ENCODE data around the gene SLC35A2.
"Not testable (repeated sequence)": the region's sequence is repeated elsewhere in the genome, so short reads cannot be mapped to it uniquely, and the experiment has no call there.

Gene SLC35A2

GRCh38 chrX:48890934-48891401 lies 20.5 kb downstream of the SLC35A2 start:
- TF ChIP-seq MYC (IDR thresholded peaks at IDR 0.05; ENCODE audit: low read depth, low read length) (no peak), POLR2A (IDR thresholded peaks at IDR 0.05; ENCODE audit: extremely low read depth, insufficient read length) (no peak), MAX (IDR thresholded peaks at IDR 0.05; ENCODE audit: low read depth, low read length) (no peak), CTCF (IDR thresholded peaks at IDR 0.05; ENCODE audit: low read depth, low read length) (no peak)
- H3K4me3 ChIP-seq (ENCODE audit: low read depth, low read length) = no peak overlapping the region
- no peak for DNase-seq (ENCODE audit: low read depth)

- TF ChIP-seq POLR2A (IDR thresholded peaks at IDR 0.05; ENCODE audit: extremely low read depth, insufficient read length) = no peak
- TF ChIP-seq MYC (IDR thresholded peaks at IDR 0.05; ENCODE audit: low read depth, low read length) = no peak
Measured at GRCh38 chrX:48890296-48890925, 21.0 kb downstream of the SLC35A2 start.

GRCh38 chrX:48886586-48886985 lies 24.9 kb downstream of the SLC35A2 start:
- not testable (repeated sequence) for DNase-seq (ENCODE audit: low read depth); H3K4me3 ChIP-seq (ENCODE audit: low read depth, low read length)

More at GRCh38 chrX:48890296-48890925, 21.0 kb downstream of the SLC35A2 start:
- DNase-seq (ENCODE audit: low read depth) = no peak
- no peak overlapping the region for H3K4me3 ChIP-seq (ENCODE audit: low read depth, low read length)

GRCh38 chrX:48883729-48884128 lies 27.7 kb downstream of the SLC35A2 start:
- DNase-seq (ENCODE audit: low read depth) = no peak
- TF ChIP-seq CTCF (IDR thresholded peaks at IDR 0.05; ENCODE audit: low read depth, low read length) = no peak
- no peak for TF ChIP-seq MYC (IDR thresholded peaks at IDR 0.05; ENCODE audit: low read depth, low read length)
- no peak for TF ChIP-seq POLR2A (IDR thresholded peaks at IDR 0.05; ENCODE audit: extremely low read depth, insufficient read length)
- no peak for TF ChIP-seq MAX (IDR thresholded peaks at IDR 0.05; ENCODE audit: low read depth, low read length)
- H3K4me3 ChIP-seq (ENCODE audit: low read depth, low read length) = no peak overlapping the region

- not testable (repeated sequence) for DNase-seq (ENCODE audit: low read depth); H3K4me3 ChIP-seq (ENCODE audit: low read depth, low read length)
Measured at GRCh38 chrX:48876944-48877343, 34.5 kb downstream of the SLC35A2 start.

GRCh38 chrX:48872017-48872416 lies 39.4 kb downstream of the SLC35A2 start:
- H3K4me3 ChIP-seq (ENCODE audit: low read depth, low read length); DNase-seq (ENCODE audit: low read depth): not testable (repeated sequence)

- H3K4me3 ChIP-seq (ENCODE audit: low read depth, low read length) = no peak overlapping the region
- TF ChIP-seq POLR2A (IDR thresholded peaks at IDR 0.05; ENCODE audit: extremely low read depth, insufficient read length) (no peak), MAX (IDR thresholded peaks at IDR 0.05; ENCODE audit: low read depth, low read length) (no peak), CTCF (IDR thresholded peaks at IDR 0.05; ENCODE audit: low read depth, low read length) (no peak), MYC (IDR thresholded peaks at IDR 0.05; ENCODE audit: low read depth, low read length) (no peak)
- no peak for DNase-seq (ENCODE audit: low read depth)
Measured at GRCh38 chrX:48864210-48864609, 47.2 kb downstream of the SLC35A2 start.

- no peak overlapping the region for H3K4me3 ChIP-seq (ENCODE audit: low read depth, low read length)
- DNase-seq (ENCODE audit: low read depth) = peak; percentile 5
- no peak for TF ChIP-seq MYC (IDR thresholded peaks at IDR 0.05; ENCODE audit: low read depth, low read length)
Measured at GRCh38 chrX:48854898-48855297, 56.5 kb downstream of the SLC35A2 start.

GRCh38 chrX:48854121-48854804 lies 57.2 kb downstream of the SLC35A2 start:
- not testable (repeated sequence) for DNase-seq (ENCODE audit: low read depth); H3K4me3 ChIP-seq (ENCODE audit: low read depth, low read length)

GRCh38 chrX:48853494-48853893 lies 58.0 kb downstream of the SLC35A2 start:
- DNase-seq (ENCODE audit: low read depth); H3K4me3 ChIP-seq (ENCODE audit: low read depth, low read length): not testable (repeated sequence)

Measured in NB4 (cell line).